Endothelial cell of umbilical vein (primary cell): Measurements from ENCODE around the gene MAPK1IP1L. TPM values are rescaled to one million over a fixed set of nuclear protein-coding genes. Genes with fewer than 3 reads are reported as not detected.

Source experiments
- BruUV-seq: library from RNA; stranded (reverse); fragments of 400-500 nt; replicated peaks from 2 replicates; lab custom pipeline; 2021; lab: Mats Ljungman, UMichigan
- CTCF ChIA-PET: fragments of 300-600, 350-600 bp; sonication (Branson Sonifier 250); formaldehyde crosslinking; loops from one replicate; lab custom pipeline; 2021; ENCODE audit warnings: antibody characterized with exemption, inconsistent platforms; lab: Charles Lee
- POLR2A ChIA-PET: fragments of 300-600, 350-600 bp; sonication (Branson Sonifier 250); formaldehyde crosslinking; loops from one replicate; lab custom pipeline; 2021; ENCODE audit warnings: antibody characterized with exemption, inconsistent platforms; lab: Charles Lee
- DNase-seq: peaks from one replicate; pipeline ENCODE4 v3.0.0-alpha.2; 2011; ENCODE audit warnings: low read depth, low spot score
- FAIRE-seq: peaks from 2 replicates; lab custom pipeline; 2011; peaks lifted over from hg19 to GRCh38; lab: Jason Lieb, UNC
- H2AFZ ChIP-seq: 2 replicates; pipeline ENCODE4 v1.6.0; 2012; ENCODE audit warnings: low read depth, low read length, control low read depth, inconsistent platforms
- H3K27ac ChIP-seq: 2 replicates; pipeline ENCODE4 v1.5.1; 2011; ENCODE audit warnings: low read depth, mild to moderate bottlenecking, control low read depth, low read length, moderate library complexity; ENCODE audit not compliant: insufficient read depth
- H3K27me3 ChIP-seq, 2 experiments: 2 replicates each; pipeline versions ENCODE4 v1.6.0 to v1.6.1; 2011; ENCODE audit warnings: low read length in 2 of 2, mixed read lengths in 1 of 2; ENCODE audit not compliant: control insufficient read depth in 2 of 2, insufficient read depth in 2 of 2
- H3K36me3 ChIP-seq, 2 experiments: 2 replicates in 1 of 2; 3 replicates in 1 of 2; pipeline ENCODE4 v1.5.1; 2011; ENCODE audit warnings: low read length in 2 of 2, mild to moderate bottlenecking in 1 of 2, moderate library complexity in 1 of 2; ENCODE audit not compliant: control insufficient read depth in 2 of 2, insufficient read depth in 2 of 2; ENCODE audit errors: extremely low read depth in 1 of 2
- H3K4me1 ChIP-seq: 3 replicates; pipeline ENCODE4 v1.5.1; 2011; ENCODE audit warnings: mild to moderate bottlenecking, low read length; ENCODE audit not compliant: control insufficient read depth, insufficient read depth; ENCODE audit errors: extremely low read depth
- H3K4me2 ChIP-seq: 2 replicates; pipeline ENCODE4 v1.6.1; 2011; ENCODE audit warnings: low read length, control low read depth, mixed read lengths; ENCODE audit not compliant: insufficient read depth
- H3K4me3 ChIP-seq, 3 experiments: fragments of 200-600 bp in 1 of 3; sonication (generic), shearing (Covaris generic) in 1 of 3; replicated peaks in 1 of 3; 2 replicates each; pipeline ENCODE4 v1.5.1; 2011 to 2016; ENCODE audit warnings: control low read depth in 3 of 3, low read length in 3 of 3, mild to moderate bottlenecking in 2 of 3, inconsistent platforms in 1 of 3, low read depth in 1 of 3, moderate library complexity in 1 of 3; ENCODE audit not compliant: insufficient read depth in 1 of 3
- H3K79me2 ChIP-seq: 2 replicates; pipeline ENCODE4 v1.6.0; 2012; ENCODE audit warnings: low read length, inconsistent platforms; ENCODE audit not compliant: control insufficient read depth, insufficient read depth
- H3K9ac ChIP-seq: replicated peaks from 2 replicates; pipeline ENCODE3; 2011; ENCODE audit warnings: low read length, control low read depth; ENCODE audit not compliant: insufficient read depth; ENCODE audit errors: extremely low read depth
- H3K9me1 ChIP-seq: replicated peaks from 3 replicates; pipeline ENCODE4 v1.6.0; 2011; ENCODE audit warnings: mild to moderate bottlenecking, low read length; ENCODE audit not compliant: control insufficient read depth, insufficient read depth; ENCODE audit errors: extremely low read depth
- H3K9me3 ChIP-seq: replicated peaks from 2 replicates; pipeline ENCODE4 v1.5.1; 2012; ENCODE audit warnings: low read length, inconsistent platforms; ENCODE audit not compliant: control insufficient read depth, insufficient read depth
- H4K20me1 ChIP-seq: replicated peaks from 2 replicates; pipeline ENCODE3; 2011; ENCODE audit warnings: mild to moderate bottlenecking, low read length; ENCODE audit not compliant: control insufficient read depth, insufficient read depth; ENCODE audit errors: extremely low read depth
- EZH2 ChIP-seq: IDR thresholded peaks from 2 replicates; pipeline ENCODE4 v1.6.1; 2012; ENCODE audit warnings: borderline replicate concordance, low read depth, mild to moderate bottlenecking, moderate library complexity, low read length, inconsistent platforms; ENCODE audit not compliant: severe bottlenecking
- FOS ChIP-seq: IDR thresholded peaks from 2 replicates; pipeline ENCODE4 v1.6.1; 2011; ENCODE audit warnings: mild to moderate bottlenecking, low read length, moderate library complexity, borderline replicate concordance; ENCODE audit not compliant: insufficient read depth
- GATA2 ChIP-seq: IDR thresholded peaks from 2 replicates; pipeline ENCODE4 v1.7.0; 2011; ENCODE audit warnings: low read depth, mild to moderate bottlenecking, moderate library complexity, mixed read lengths, low read length; ENCODE audit not compliant: insufficient read length, insufficient read depth
- JUN ChIP-seq: IDR thresholded peaks from 2 replicates; pipeline ENCODE4 v1.6.1; 2011; ENCODE audit warnings: borderline replicate concordance, low read depth; ENCODE audit not compliant: insufficient read length, insufficient read depth
- MYC ChIP-seq: IDR thresholded peaks from one replicate; pipeline ENCODE4 v1.6.1; 2011; ENCODE audit warnings: mild to moderate bottlenecking, low read depth, low read length
- POLR2A ChIP-seq: IDR thresholded peaks from 2 replicates; pipeline ENCODE4 v1.6.1; 2012; ENCODE audit warnings: low read depth, mild to moderate bottlenecking, control low read depth, low read length
- POLR2AphosphoS5 ChIP-seq: IDR thresholded peaks from 2 replicates; pipeline ENCODE4 v1.6.1; 2012; ENCODE audit warnings: low read depth, mild to moderate bottlenecking, control low read depth, low read length, moderate library complexity; ENCODE audit not compliant: insufficient read depth
- dilution Hi-C: fragments of 300-500 bp; cut with MboI; formaldehyde crosslinking; loops from one replicate; pipeline ENCODE4 v1.15.0; 2019; ENCODE audit warnings: low sequenced_read_pairs; ENCODE audit not compliant: extremely low pct_ligation_motif_present
- intact Hi-C: fragments of 100-400 bp; cut with micrococcal nuclease; formaldehyde crosslinking; loops from one replicate; pipeline ENCODE4 v1.10.0; 2022
- polyA plus RNA-seq, 4 experiments: library from polyadenylated mRNA; depleted of rRNA in 3 of 4; stranded (reverse) in 3 of 4; unstranded in 1 of 4; fragments of >200 nt; gene quantifications; 2 replicates each; pipeline versions ENCODE4 v1.2.1 to v1.2.3, GENCODE V29; 2011 to 2012; ENCODE audit warnings: missing spikeins in 1 of 4
- total RNA-seq: library from RNA; stranded (reverse); gene quantifications from 2 replicates; pipeline ENCODE4 v1.2.3, GENCODE V29; 2021
- TF ChIP-seq, protein P1 (sequence below): IDR thresholded peaks from 2 replicates; pipeline ENCODE4 v1.6.1; 2011; ENCODE audit not compliant: insufficient read depth, insufficient read length
- TF ChIP-seq, protein P2 (sequence below), 2 donors: IDR thresholded peaks; 1 replicate in 1 of 2; 2 replicates in 1 of 2; pipeline ENCODE4 v1.5.1; 2011; ENCODE audit warnings: low read length in 2 of 2, mild to moderate bottlenecking in 2 of 2, moderate library complexity in 2 of 2, control low read depth in 1 of 2, inconsistent platforms in 1 of 2, low read depth in 1 of 2; ENCODE audit not compliant: insufficient read depth in 1 of 2; ENCODE audit errors: extremely low read depth in 1 of 2

The MAPK1IP1L gene
- total and polyA plus RNA-seq, 2 donors (not counting 3 experiments of a cell fraction or from before 2014, with no cell fraction given): 129 to 208 TPM

GRCh38 chr14:55028066-55028465 lies 23.4 kb upstream of the MAPK1IP1L start:
- Histone ChIP-seq H3K9ac (peak overlapping the region; percentile 98), H3K27ac (peak overlapping the region; percentile 61), H3K4me3 (peak overlapping the region; percentile 68 to 96 (median 79)), H3K27me3 (no peaks in the 10 kb centered on the region), H4K20me1 (no peaks in the 10 kb centered on the region), H3K9me3 (no peaks in the 10 kb centered on the region), H2AFZ (no peak overlapping the region), H3K79me2 (peaks cover 78% of the 10 kb centered on the region), H3K36me3 (no peaks in the 10 kb centered on the region), H3K9me1 (no peaks in the 10 kb centered on the region), H3K4me2 (peak overlapping the region; percentile 99), H3K4me1 (peaks cover 30% of the 10 kb centered on the region)
- TF ChIP-seq JUN (no peak), GATA2 (no peak)
- intact Hi-C loops: loop anchor here (5.0 kb wide), 1 partner anchor 126 kb away; the partner anchor contains the start of gene GCH1
- dilution Hi-C loops: no loop called here
- ChIA-PET CTCF (interaction anchor here (1.3 to 3.8 kb wide), 3 partner anchors 19 to 133 kb away, joined by 3 to 42 read pairs (median 5); partner anchors contain the start of gene MAPK1IP1L), POLR2A (interaction anchor here (1.1 kb wide), 1 partner anchor 23 kb away, joined by 4 read pairs; the partner anchor contains the start of gene MAPK1IP1L)
- DNase-seq (peak; percentile 40), FAIRE-seq (no peak)
- no TSS peak for BruUV-seq

DNA sequence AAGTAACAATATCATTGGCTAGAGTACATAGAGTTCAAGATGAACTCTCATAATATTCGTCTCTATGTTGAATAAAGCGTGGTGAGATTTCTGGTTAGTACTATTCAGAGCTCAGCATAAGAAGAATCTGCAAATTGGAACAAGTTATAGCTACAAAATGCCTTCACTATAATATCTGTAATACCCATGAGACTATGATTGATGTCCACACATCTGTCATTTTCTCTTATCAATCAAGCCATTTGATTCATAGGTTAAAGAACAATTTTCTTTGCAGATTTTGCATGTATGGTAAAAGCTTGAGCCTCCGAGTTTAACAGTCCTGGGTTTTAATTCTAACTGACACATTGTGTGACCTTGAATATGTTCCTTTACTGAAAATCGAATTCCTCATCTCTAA lies 23.0 kb upstream of the MAPK1IP1L start:
- BruUV-seq: no TSS peak
- peak overlapping the region; percentile 98 for H3K9ac ChIP-seq
- H3K79me2 ChIP-seq: peaks cover 74% of the 10 kb centered on the region
- H2AFZ ChIP-seq: no peak overlapping the region
- peaks cover 30% of the 10 kb centered on the region for H3K4me1 ChIP-seq
- no peak for DNase-seq
- POLR2A ChIA-PET: interaction anchor here (1.1 kb wide), 1 partner anchor 23 kb away, joined by 4 read pairs; the partner anchor contains the start of gene MAPK1IP1L
- H3K9me3 ChIP-seq: no peaks in the 10 kb centered on the region
- H3K36me3 ChIP-seq: no peaks in the 10 kb centered on the region
- no peaks in the 10 kb centered on the region for H3K27me3 ChIP-seq
- CTCF ChIA-PET: interaction anchor here (1.3 to 3.8 kb wide), 3 partner anchors 18 to 132 kb away, joined by 3 to 42 read pairs (median 5); partner anchors contain the start of gene MAPK1IP1L
- H3K9me1 ChIP-seq: no peaks in the 10 kb centered on the region
- dilution Hi-C loops: no loop called here
- FAIRE-seq: no peak
- no peaks in the 10 kb centered on the region for H4K20me1 ChIP-seq
- peak overlapping the region; percentile 68 to 96 (median 79) for H3K4me3 ChIP-seq
- intact Hi-C loops: loop anchor here (5.0 kb wide), 1 partner anchor 126 kb away; the partner anchor contains the start of gene GCH1
- H3K4me2 ChIP-seq: peak overlapping the region; percentile 99
- TF ChIP-seq JUN: no peak
- no peak for TF ChIP-seq GATA2
- TF ChIP-seq MYC: no peak
- no peak for TF ChIP-seq POLR2A
- TF ChIP-seq FOS: no peak
- no peak for TF ChIP-seq POLR2AphosphoS5
- TF ChIP-seq, protein P1, sequence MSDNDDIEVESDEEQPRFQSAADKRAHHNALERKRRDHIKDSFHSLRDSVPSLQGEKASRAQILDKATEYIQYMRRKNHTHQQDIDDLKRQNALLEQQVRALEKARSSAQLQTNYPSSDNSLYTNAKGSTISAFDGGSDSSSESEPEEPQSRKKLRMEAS: no peak
- TF ChIP-seq EZH2: no peak
- TF ChIP-seq, protein P2, sequence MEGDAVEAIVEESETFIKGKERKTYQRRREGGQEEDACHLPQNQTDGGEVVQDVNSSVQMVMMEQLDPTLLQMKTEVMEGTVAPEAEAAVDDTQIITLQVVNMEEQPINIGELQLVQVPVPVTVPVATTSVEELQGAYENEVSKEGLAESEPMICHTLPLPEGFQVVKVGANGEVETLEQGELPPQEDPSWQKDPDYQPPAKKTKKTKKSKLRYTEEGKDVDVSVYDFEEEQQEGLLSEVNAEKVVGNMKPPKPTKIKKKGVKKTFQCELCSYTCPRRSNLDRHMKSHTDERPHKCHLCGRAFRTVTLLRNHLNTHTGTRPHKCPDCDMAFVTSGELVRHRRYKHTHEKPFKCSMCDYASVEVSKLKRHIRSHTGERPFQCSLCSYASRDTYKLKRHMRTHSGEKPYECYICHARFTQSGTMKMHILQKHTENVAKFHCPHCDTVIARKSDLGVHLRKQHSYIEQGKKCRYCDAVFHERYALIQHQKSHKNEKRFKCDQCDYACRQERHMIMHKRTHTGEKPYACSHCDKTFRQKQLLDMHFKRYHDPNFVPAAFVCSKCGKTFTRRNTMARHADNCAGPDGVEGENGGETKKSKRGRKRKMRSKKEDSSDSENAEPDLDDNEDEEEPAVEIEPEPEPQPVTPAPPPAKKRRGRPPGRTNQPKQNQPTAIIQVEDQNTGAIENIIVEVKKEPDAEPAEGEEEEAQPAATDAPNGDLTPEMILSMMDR (IDR thresholded peaks at IDR 0.05; ENCODE audit: extremely low read depth in 1 of 2, insufficient read depth in 1 of 2, low read depth in 1 of 2, low read length in 2 of 2): no peak
- H3K27ac ChIP-seq: no peak overlapping the region
